ENCODE results near the gene AREL1. TPM values are rescaled to one million over a fixed set of nuclear protein-coding genes. Genes with fewer than 3 reads are reported as not detected.

AREL1 gene
- total RNA-seq, 1 experiment from 2014 or later, result 45.9 TPM

DNA sequence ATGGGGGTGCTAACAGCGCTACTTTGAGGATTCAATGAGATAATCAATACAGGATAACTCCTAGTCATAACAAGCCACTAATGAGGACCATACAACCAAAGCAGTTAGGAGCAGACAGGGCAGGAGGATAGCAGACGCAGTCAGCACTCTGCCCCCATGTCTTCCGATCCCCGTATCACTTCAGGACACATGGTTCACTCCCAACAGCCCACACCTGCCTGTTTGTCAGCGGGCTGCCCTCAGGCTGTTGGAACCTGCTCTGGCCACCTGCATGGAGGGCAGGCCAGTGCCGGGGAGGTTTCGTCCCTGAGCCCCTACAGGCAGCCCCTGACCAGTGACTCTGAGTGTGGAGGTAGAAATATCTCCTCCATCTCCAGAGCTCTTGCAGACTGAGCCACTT is 63.7 kb downstream of the AREL1 start:
- no peak overlapping the region for H3K9ac ChIP-seq (ENCODE audit: low read length)
- no peaks in the 10 kb centered on the region for H3K9me2 ChIP-seq (ENCODE audit: insufficient read depth)
- H3K36me3 ChIP-seq (ENCODE audit: control insufficient read depth in 1 of 2, insufficient read depth in 2 of 2, low read length in 2 of 2), result no peaks in the 10 kb centered on the region
- H3K4me1 ChIP-seq (ENCODE audit: control insufficient read depth in 1 of 2, insufficient read depth in 2 of 2, low read length in 2 of 2), result no peaks in the 10 kb centered on the region; a peak in 1 of 4 replicates
- CTCF ChIA-PET, result no interaction called here
- no peak overlapping the region for H3K4me2 ChIP-seq (ENCODE audit: low read length)
- H3K27me3 ChIP-seq (ENCODE audit: insufficient read depth, low read length), result no peaks in the 10 kb centered on the region
- no TSS peak for BruUV-seq (replicated peaks)
- POLR2A ChIA-PET, result no interaction called here
- no peak overlapping the region for H3K27ac ChIP-seq (ENCODE audit: low read depth, low read length)
- RAD21 ChIA-PET (ENCODE audit: low non-redundant PET in 1 of 2, low total read pairs in 2 of 2, uncharacterized antibody in 2 of 2, unreplicated experiment in 2 of 2), result no interaction called here
- no peaks in the 10 kb centered on the region for H3K9me3 ChIP-seq (ENCODE audit: control insufficient read depth in 1 of 2, insufficient read depth in 1 of 2, low read depth in 1 of 2, low read length in 2 of 2)
- H2AFZ ChIP-seq (ENCODE audit: low read depth, low read length, poor library complexity, severe bottlenecking), result no peak overlapping the region
- intact Hi-C loops (cut with micrococcal nuclease), result no loop called here
- DNase-seq (ENCODE audit: low read depth, low spot score), result no peak
- no peaks in the 10 kb centered on the region for H3K79me2 ChIP-seq (ENCODE audit: insufficient read depth, low read length)
- no peaks in the 10 kb centered on the region for H4K20me1 ChIP-seq (ENCODE audit: insufficient read depth)
- ATAC-seq, result no peak
- H3K4me3 ChIP-seq (replicated peaks in 1 of 2; ENCODE audit: low read depth in 1 of 2, low read length in 2 of 2), result no peak overlapping the region
- no peak for TF ChIP-seq CBX3 (IDR thresholded peaks at IDR 0.05; ENCODE audit: low read depth)
- TF ChIP-seq POLR2AphosphoS5 (IDR thresholded peaks at IDR 0.05; ENCODE audit: low read depth, low read length), result no peak
- no peak for TF ChIP-seq SP1 (IDR thresholded peaks at IDR 0.05; ENCODE audit: low read depth)
- no peak for TF ChIP-seq SRF (IDR thresholded peaks at IDR 0.05; ENCODE audit: low read depth)
- TF ChIP-seq MAX (IDR thresholded peaks at IDR 0.05), result no peak
- TF ChIP-seq RAD21 (IDR thresholded peaks at IDR 0.05; ENCODE audit: low read depth), result no peak
- TF ChIP-seq FOSL1 (IDR thresholded peaks at IDR 0.05; ENCODE audit: low read depth), result no peak
- no peak for TF ChIP-seq ZBTB33 (IDR thresholded peaks at IDR 0.05; ENCODE audit: extremely low read depth, insufficient replicate concordance, low read length)
- TF ChIP-seq POLR2A (IDR thresholded peaks at IDR 0.05; ENCODE audit: borderline replicate concordance, extremely low read depth, insufficient read depth, insufficient read length), result no peak
- no peak for TF ChIP-seq SIN3A (IDR thresholded peaks at IDR 0.05; ENCODE audit: low read depth)
- TF ChIP-seq CEBPB (IDR thresholded peaks at IDR 0.05; ENCODE audit: low read depth), result no peak
- TF ChIP-seq ATF3 (IDR thresholded peaks at IDR 0.05), result no peak
- TF ChIP-seq EGR1 (IDR thresholded peaks at IDR 0.05; ENCODE audit: low read depth), result no peak
- TF ChIP-seq ZNF274 (IDR thresholded peaks at IDR 0.05; ENCODE audit: low read depth, low read length), result no peak
- TF ChIP-seq EZH2 (IDR thresholded peaks at IDR 0.05), result no peak
- no peak for TF ChIP-seq TCF7L2 (IDR thresholded peaks at IDR 0.05; ENCODE audit: borderline replicate concordance, extremely low read depth, insufficient read depth, insufficient read length)
- no peak for TF ChIP-seq YY1 (IDR thresholded peaks at IDR 0.05; ENCODE audit: extremely low read depth, insufficient replicate concordance, low read depth, low read length)
- TF ChIP-seq ZFX (IDR thresholded peaks at IDR 0.05), result no peak
- TF ChIP-seq ELF1 (IDR thresholded peaks at IDR 0.05; ENCODE audit: borderline replicate concordance, low read depth), result no peak
- no peak for TF ChIP-seq JUND (IDR thresholded peaks at IDR 0.05)
